GM19395 (cell line): Measurements from ENCODE around the gene ANKLE1.

ENCODE experiments used
- ATAC-seq: cut with Tn5 transposase; IDR thresholded peaks from one replicate; pipeline ENCODE4 v1.9.1; 2021; ENCODE audit warnings: mild to moderate bottlenecking, moderate library complexity; ENCODE audit not compliant: unreplicated experiment

Gene ANKLE1

DNA sequence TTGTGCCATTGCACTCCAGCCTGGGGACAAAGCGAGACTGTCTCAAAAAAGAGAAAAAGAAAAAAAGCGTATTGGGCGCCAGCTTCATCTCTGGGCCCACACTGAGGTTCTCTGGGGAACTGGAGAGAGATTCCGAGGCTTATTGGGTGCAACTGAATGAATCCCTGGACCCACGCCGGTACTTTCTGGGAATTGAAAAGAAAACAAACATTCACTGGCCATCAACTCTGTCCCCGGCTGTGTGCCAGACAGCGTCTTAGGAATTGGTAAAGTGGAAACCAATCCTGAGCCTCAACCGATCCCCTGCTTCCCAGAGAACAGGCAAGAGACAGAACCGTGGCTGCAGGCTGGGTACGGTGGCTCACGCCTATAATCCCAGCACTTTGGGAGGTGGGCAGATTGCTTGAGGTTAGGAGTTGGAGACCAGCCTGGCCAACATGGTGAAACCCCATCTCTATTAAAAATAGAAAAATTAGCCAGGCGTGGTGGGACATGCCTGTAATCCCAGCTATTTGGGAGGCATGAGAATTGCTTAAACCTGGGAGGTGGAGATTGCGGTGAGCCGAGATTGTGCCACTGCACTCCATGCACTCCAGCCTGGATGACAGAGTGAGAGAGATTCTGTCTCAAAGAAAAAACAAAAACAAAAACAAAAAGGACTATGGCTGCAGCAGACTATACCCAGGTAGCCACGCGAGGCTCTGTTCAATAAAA lies 44.3 kb downstream of the ANKLE1 start:
- no peak for ATAC-seq

GRCh38 chr19:17326595-17326966 lies 44.9 kb downstream of the ANKLE1 start:
- no peak for ATAC-seq

- no peak for ATAC-seq
These were observed 45.5 kb downstream of the ANKLE1 start for GRCh38 chr19:17327068-17327653.

GRCh38 chr19:17327654-17328516 lies 46.2 kb downstream of the ANKLE1 start:
- no peak for ATAC-seq

DNA sequence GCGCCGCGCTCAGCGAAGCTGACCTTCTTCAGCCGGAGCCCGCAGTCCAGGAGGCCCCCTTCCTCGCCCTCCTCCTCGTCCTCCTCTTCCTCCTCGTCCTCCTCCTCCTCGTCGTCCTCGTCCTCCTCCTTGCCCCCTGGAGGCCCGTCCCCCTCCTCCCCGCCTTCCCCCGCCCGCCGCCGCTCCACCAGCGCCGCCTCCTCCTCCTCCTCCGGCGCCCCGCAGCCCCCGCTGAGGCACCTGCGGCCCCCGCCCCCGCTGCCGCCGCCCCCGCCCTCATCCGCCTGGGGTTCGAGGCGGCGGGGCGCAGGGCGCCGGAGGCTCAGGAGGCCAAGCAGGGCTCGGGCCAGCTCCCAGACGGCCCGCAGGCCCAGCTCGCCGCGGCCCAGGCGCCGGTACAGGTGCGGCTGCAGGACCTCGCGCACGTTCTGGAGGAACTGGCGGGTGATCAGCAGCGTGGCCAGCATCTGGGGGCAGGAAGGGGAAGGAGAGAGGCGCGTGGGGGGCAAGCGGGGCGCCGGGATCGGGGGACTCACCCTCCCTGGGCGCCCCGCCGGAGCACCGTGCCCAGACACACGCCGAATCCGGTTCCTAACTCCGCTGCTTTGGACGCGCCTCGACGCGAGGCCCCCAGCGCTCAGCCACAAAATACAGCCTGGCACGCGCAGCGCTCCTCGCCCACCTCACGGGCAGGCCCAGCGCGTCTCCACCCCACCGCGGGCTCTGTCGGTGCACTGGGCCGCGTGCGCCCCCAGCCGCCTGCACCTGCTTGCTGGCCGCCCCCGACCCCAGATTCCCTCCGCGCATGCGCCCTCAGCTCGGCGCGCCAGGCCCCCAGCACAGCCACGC lies 47.0 kb downstream of the ANKLE1 start:
- no peak for ATAC-seq

GRCh38 chr19:17329366-17330261 lies 47.9 kb downstream of the ANKLE1 start:
- ATAC-seq = no peak

DNA sequence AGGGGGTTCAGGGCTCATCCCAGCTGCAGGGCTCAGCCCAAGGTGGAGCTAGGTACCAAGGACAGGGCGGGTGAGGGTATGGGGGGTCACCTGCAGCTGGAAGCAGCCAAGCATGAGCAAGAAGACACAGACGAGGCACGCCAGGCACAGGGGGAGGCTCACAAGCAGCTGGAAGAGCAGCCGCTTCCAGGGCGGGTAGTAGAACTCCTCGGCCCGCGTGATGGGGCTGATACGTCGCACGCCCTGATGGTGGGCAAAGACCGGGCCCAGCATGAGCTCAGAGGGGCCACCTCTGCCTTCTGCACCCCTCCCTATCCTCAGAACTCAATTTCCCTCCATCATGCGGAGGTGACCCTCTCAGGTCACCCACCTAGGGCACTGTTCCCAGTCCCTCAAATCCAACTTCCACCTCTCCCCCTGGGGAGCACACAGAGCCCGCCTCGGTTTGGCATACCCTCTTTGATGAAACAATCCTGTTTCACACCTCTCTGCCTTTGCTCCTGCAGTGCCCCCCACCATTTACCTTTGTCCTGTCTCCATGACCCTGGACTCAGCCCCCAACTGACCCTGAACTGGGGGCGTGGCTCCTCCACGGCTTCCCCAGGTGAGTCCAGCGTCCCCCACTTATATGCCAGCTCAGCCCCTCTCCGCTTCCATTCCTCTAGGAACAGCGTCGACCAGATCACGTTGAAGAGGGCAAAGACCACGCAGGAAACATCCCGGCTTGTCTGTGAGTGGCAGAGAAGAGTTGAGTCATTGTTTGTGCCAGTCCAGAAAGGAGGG lies 48.8 kb downstream of the ANKLE1 start:
- ATAC-seq = no peak

- ATAC-seq = no peak
These were observed 49.4 kb downstream of the ANKLE1 start for GRCh38 chr19:17331045-17331558.

- no peak for ATAC-seq
These were observed 50.6 kb downstream of the ANKLE1 start for GRCh38 chr19:17332360-17332676.

DNA sequence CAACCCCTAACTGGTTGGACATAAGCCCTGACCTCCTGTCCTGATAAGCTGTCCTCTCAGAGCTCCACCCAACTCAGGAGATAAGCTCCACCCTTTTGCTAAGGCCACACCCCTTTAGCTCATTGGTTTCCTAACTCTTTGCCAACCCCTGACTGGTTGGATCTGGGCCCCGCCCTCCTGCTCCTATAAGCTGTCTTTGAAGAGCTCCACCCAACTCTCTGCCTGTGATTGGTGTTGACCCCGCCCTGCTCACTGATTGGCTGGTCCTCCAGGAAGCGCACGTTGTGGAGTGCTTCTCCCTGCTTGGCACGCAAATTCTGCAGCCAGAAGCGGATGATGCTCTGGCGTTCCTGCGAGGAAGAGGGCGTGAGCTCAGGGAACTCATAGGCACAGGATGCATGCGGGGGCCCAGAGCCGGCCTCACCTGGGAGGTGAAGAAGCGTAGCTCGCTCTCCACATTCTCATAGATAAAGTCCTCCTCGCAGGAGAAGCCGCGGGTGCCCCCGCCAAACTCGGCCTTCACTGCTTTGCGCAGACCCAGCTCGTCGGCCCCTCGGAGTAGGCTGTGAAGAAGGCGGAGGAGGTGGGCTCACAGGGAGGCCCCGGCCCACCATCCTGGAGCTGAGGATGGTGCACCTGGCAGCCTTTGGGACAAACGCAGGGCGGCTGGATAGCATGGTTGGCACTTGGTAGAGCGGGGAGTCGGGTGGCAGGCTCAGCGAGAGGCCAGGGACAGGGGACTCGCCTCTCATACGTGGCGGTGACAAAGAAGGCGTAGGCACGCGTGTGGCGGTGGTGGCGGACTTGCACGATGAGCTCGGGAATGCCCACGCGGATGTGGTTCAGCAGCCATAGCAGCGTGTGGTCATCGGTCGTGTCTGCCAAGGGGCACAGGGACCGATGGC lies 51.2 kb downstream of the ANKLE1 start:
- ATAC-seq = no peak

DNA sequence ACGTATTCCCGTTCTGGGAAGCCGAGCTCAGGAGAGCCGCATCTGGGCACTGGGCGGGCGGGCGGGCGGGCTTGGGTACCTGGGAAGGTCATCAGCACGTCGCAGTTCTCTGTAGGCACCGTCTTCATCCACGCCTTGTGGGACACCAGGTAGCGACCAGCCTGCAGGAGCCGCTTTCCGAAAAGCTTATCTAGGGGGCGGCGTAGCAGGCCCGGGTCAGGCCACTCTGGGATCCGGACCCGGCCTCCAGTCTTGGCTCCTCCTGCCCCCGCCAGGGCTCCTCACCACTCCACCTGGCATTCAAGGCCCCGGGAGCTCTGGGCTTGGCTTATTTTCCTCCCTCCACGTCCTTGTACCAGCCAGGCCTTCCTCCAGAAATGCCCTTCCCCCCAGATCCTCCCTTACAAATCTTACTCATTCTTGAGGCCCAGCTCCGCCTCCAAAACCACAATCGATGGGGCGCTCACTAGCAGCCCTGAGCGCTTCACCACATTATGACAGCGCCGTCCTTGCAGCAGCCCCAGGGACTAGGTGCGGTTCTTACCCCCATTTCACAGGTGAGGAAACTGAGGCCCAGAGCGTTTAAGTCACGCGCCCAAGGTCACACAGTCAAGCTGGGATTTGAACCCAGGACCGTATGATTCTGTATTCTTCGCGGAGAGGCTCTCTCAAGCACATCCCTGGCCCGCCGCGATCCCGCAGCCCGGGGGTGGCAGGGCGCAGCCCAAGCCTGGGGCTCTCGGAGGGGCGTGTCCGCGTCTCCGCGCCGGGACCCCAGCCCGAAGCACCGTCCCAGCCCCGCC lies 52.1 kb downstream of the ANKLE1 start:
- peak; percentile 9 for ATAC-seq

DNA sequence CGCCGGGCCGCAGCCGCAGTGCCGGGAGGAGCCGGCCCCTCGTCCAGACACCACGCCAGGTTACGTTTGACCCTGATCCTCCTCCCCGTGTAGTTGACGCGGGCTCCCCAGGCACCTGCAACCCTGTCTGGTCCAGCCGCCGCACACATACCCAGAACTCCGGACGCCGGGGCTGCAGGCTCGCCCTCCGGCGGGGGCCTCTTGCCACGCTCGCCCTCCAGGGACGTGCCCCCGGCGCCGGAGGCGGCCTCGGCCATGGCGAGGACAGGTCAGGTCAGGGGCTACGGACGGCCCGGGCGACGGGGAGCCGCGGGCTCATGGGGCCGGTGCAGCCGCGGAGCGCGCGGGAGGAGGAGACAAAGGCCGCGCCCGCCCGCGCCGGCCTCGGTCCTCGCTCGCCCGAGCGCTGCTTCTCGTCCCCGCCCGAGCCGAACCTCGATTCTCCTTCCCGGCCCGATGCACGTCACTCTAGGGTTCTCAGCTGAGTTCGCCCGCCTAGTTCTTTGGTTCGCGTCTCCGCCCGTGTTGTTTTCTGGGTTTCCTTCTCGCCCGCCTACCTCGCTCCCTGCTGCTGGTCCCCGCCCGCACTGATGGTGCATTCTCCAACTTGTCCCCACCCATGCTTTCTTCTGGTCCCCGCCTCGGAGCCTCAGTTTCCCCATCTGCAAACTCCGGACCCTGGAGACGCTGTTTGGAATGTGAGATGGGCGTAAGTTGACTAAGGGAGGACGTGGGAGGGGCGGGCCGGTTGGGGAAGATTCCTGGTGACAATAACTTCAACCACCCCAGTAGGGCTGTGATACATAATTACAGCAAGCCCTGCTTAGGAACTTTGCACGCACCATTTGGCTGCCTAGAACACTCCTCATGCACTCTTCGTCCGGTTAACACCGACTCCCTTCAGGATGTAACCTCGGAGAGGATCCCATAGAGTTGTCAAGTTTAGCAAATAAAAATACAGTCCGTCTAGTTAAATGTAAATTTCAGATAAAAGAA lies 53.0 kb downstream of the ANKLE1 start, which contains the start of gene ANO8:
ANO8 (minus strand) TSS at position 442 of the 996 bp plus-strand sequence; CDS start at position 257, 185 bp downstream.
- peak; percentile 49 for ATAC-seq

GRCh38 chr19:17335575-17335974 lies 53.9 kb downstream of the ANKLE1 start:
- ATAC-seq = no peak
